CD4-positive, alpha-beta T cell treated with Interleukin-15 for 4 hours (primary cell): ENCODE results near the gene MAGEA6.

Experiments used
- DNase-seq: peaks from one replicate; pipeline ENCODE4 v3.0.0-alpha.2; 2020; ENCODE audit warnings: low spot score

The MAGEA6 gene

DNA sequence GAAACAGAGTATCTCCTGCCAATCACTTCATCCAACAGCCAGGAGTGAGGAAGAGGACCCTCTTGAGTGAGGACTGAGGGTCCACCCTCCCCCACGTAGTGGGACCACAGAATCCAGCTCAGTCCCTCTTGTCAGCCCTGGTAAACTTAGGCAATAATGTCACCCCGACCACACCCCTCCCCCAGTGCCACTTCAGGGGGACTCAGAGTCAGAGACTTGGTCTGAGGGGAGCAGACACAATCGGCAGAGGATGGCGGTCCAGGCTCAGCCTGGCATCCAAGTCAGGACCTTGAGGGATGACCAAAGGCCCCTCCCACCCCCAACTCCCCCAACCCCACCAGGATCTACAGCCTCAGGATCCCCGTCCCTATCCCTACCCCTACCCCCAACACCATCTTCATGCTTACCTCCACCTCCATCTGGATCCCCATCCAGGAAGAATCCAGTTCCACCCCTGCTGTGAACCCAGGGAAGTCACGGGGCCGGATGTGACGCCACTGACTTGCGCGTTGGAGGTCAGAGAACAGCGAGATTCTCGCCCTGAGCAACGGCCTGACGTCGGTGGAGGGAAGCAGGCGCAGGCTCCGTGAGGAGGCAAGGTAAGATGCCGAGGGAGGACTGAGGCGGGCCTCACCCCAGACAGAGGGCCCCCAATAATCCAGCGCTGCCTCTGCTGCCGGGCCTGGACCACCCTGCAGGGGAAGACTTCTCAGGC lies 36.1 kb downstream of the MAGEA6 start, which contains the start of the genes CSAG1 and MAGEA12:
Gene CSAG1, minus strand, starts transcription at position 461 of the 715 bp plus-strand sequence. CDS start 1,261 bp downstream, outside the sequence.
Gene MAGEA12, plus strand, starts transcription at position 497 of the 715 bp plus-strand sequence. CDS start 2,405 bp downstream, outside the sequence.
- no peak for DNase-seq

DNA sequence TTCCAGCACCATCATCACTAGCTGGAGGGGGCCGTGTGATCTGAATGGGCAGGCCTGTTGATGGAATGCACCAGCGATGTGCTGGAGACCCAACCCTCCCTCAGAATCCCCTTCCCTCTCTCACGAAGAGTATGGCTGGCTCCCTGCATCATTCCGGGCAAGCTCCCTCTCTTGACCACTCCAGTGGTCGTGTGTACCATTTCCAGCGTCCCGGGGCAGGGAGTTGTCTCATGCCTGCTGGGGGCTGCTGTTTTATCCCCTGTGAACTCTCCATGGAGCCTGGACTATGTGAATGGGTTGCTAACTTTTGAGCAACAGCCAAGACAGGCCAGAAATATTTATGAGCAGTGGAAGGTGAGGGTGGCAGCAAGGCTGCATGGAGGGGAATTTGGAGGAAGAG lies 44.1 kb downstream of the MAGEA6 start:
- DNase-seq = no peak
